HepG2 (cell line): ENCODE measurements around the gene SPRED2. TPM values are rescaled to one million over a fixed set of nuclear protein-coding genes. Genes with fewer than 3 reads are reported as not detected.

Experiments
- CENPX ChIP-seq: sonication (generic); formaldehyde crosslinking; IDR thresholded peaks from 2 replicates; pipeline ENCODE4 v1.9.0; 2021; ENCODE audit warnings: mild to moderate bottlenecking, missing genetic modification reagents, moderate library complexity
- DNMT3B ChIP-seq: conservative IDR thresholded peaks from 2 replicates; pipeline ENCODE4 v1.6.1; 2016; ENCODE audit warnings: missing biosample characterization, control low read depth
- ETV5 ChIP-seq: IDR thresholded peaks from 2 replicates; pipeline ENCODE4 v1.6.1; 2018; ENCODE audit warnings: missing biosample characterization, missing genetic modification reagents, inconsistent platforms, borderline replicate concordance
- GLI4 ChIP-seq: sonication (generic); formaldehyde crosslinking; IDR thresholded peaks from 2 replicates; pipeline ENCODE4 v1.5.1; 2020; ENCODE audit warnings: missing genetic modification reagents, mild to moderate bottlenecking, moderate library complexity, borderline replicate concordance
- HIC2 ChIP-seq: sonication (generic); formaldehyde crosslinking; IDR thresholded peaks from 2 replicates; pipeline ENCODE4 v1.9.0; 2022; ENCODE audit warnings: low read depth, missing genetic modification reagents
- MAZ ChIP-seq, 2 experiments: sonication (generic) in 1 of 2; formaldehyde crosslinking in 1 of 2; IDR thresholded peaks; 2 replicates each; pipeline versions ENCODE4 v1.5.0 to v1.6.1; 2012 to 2020; ENCODE audit warnings: low read depth in 2 of 2, mild to moderate bottlenecking in 2 of 2, borderline replicate concordance in 1 of 2, improper control_type of control experiment in 1 of 2, low read length in 1 of 2, missing genetic modification reagents in 1 of 2, moderate library complexity in 1 of 2
- PRDM10 ChIP-seq: sonication (generic); formaldehyde crosslinking; IDR thresholded peaks from 2 replicates; pipeline ENCODE4 v1.4.0; 2020; ENCODE audit warnings: low read depth, missing genetic modification reagents
- PREB ChIP-seq: sonication (generic); formaldehyde crosslinking; IDR thresholded peaks from 2 replicates; pipeline ENCODE4 v1.4.0; 2020; ENCODE audit warnings: missing genetic modification reagents
- RFX3 ChIP-seq: IDR thresholded peaks from 2 replicates; pipeline ENCODE4 v1.6.1; 2016; ENCODE audit warnings: missing biosample characterization, missing genetic modification reagents
- TBX3 ChIP-seq: fragments of 450-650 bp; IDR thresholded peaks from 2 replicates; pipeline ENCODE4 v1.6.1; 2017; ENCODE audit warnings: antibody characterized with exemption, mild to moderate bottlenecking, inconsistent platforms, borderline replicate concordance
- ZEB1 ChIP-seq: IDR thresholded peaks from 2 replicates; pipeline ENCODE4 v1.6.1; 2012; ENCODE audit warnings: mild to moderate bottlenecking, low read depth, inconsistent platforms; ENCODE audit not compliant: insufficient replicate concordance
- ZHX1 ChIP-seq: sonication (generic); formaldehyde crosslinking; IDR thresholded peaks from 2 replicates; pipeline ENCODE4 v1.8.1; 2022; ENCODE audit warnings: low read depth, mild to moderate bottlenecking, missing genetic modification reagents
- ZNF205 ChIP-seq: IDR thresholded peaks from 2 replicates; pipeline ENCODE4 v1.6.1; 2018; ENCODE audit warnings: missing biosample characterization, missing genetic modification reagents
- ZNF468 ChIP-seq: sonication (generic); formaldehyde crosslinking; IDR thresholded peaks from 2 replicates; pipeline ENCODE4 v1.8.0; 2022; ENCODE audit warnings: mild to moderate bottlenecking, moderate library complexity, missing genetic modification reagents
- polyA plus RNA-seq, 8 experiments: library from polyadenylated mRNA; depleted of rRNA in 3 of 8; stranded (reverse) in 7 of 8; unstranded in 1 of 8; fragments of >200 nt; fragmentation: Illumina TruSeq in 4 of 8; extraction: Trizol in 4 of 8; gene quantifications; 2 replicates each; pipeline versions ENCODE4 v1.2.1 to v1.2.3, GENCODE V29; 2011 to 2016; ENCODE audit warnings: low read depth in 4 of 8, missing spikeins in 1 of 8, mixed read lengths in 1 of 8; ENCODE audit not compliant: insufficient read depth in 1 of 8
- total RNA-seq, 5 experiments: library from RNA; depleted of rRNA; stranded (reverse); fragments of >200 nt; fragmentation: Illumina TruSeq; extraction: Trizol; gene quantifications; 2 replicates each; pipeline ENCODE4 v1.2.3, GENCODE V29; 2016; ENCODE audit warnings: low read depth in 1 of 5
- TF ChIP-seq, protein P1 (sequence below): sonication (generic); formaldehyde crosslinking; IDR thresholded peaks from 2 replicates; pipeline ENCODE4 v1.4.0; 2020; ENCODE audit warnings: missing genetic modification reagents, borderline replicate concordance

Gene SPRED2
- total and polyA plus RNA-seq, 2 of the 13 experiments (the other 11 are each of a cell fraction or from before 2014, with no cell fraction given), result 13.0 to 37.0 TPM

- TF ChIP-seq PREB (CRISPR knock-in tag) (no peak), MAZ (IDR thresholded peaks at IDR 0.05; ENCODE audit: borderline replicate concordance, low read depth, low read length) (0 out of 2 replicates have a peak, but pooled peaks have one; percentile 30), MAZ (CRISPR knock-in tag; IDR thresholded peaks at IDR 0.05; ENCODE audit: low read depth) (no peak), DNMT3B (CRISPR knock-in tag) (0 out of 2 replicates have a peak, but pooled peaks have one; percentile 4), ETV5 (CRISPR knock-in tag) (no peak), PRDM10 (no peak), GLI4 (CRISPR knock-in tag) (no peak), ZEB1 (peak; percentile 43), HIC2 (CRISPR knock-in tag) (0 out of 2 replicates have a peak, but pooled peaks have one; percentile 40), TBX3 (no peak), RFX3 (CRISPR knock-in tag) (peak; percentile 69), ZNF468 (CRISPR knock-in tag) (no peak), ZHX1 (CRISPR knock-in tag) (no peak), ZNF205 (no peak), CENPX (CRISPR knock-in tag) (no peak)
- TF ChIP-seq, protein P1, sequence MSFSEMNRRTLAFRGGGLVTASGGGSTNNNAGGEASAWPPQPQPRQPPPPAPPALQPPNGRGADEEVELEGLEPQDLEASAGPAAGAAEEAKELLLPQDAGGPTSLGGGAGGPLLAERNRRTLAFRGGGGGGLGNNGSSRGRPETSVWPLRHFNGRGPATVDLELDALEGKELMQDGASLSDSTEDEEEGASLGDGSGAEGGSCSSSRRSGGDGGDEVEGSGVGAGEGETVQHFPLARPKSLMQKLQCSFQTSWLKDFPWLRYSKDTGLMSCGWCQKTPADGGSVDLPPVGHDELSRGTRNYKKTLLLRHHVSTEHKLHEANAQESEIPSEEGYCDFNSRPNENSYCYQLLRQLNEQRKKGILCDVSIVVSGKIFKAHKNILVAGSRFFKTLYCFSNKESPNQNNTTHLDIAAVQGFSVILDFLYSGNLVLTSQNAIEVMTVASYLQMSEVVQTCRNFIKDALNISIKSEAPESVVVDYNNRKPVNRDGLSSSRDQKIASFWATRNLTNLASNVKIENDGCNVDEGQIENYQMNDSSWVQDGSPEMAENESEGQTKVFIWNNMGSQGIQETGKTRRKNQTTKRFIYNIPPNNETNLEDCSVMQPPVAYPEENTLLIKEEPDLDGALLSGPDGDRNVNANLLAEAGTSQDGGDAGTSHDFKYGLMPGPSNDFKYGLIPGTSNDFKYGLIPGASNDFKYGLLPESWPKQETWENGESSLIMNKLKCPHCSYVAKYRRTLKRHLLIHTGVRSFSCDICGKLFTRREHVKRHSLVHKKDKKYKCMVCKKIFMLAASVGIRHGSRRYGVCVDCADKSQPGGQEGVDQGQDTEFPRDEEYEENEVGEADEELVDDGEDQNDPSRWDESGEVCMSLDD (CRISPR knock-in tag), result no peak
These were observed 2.3 kb upstream of the SPRED2 start (continued) for GRCh38 chr2:65434592-65435241.
